ENCODE data around the gene CDHR5. TPM values are rescaled to one million over a fixed set of nuclear protein-coding genes. Genes with fewer than 3 reads are reported as not detected.

The CDHR5 gene
- total RNA-seq, 1 donor: not detected

- no peak overlapping the region for H3K4me2 ChIP-seq (ENCODE audit: insufficient read depth, low read length)
- no peaks in the 10 kb centered on the region for H3K9me3 ChIP-seq (ENCODE audit: low read depth, low read length)
- peaks cover 24% of the 10 kb centered on the region for H4K20me1 ChIP-seq (ENCODE audit: insufficient read depth, low read length)
- H2AFZ ChIP-seq (ENCODE audit: low read length): no peak overlapping the region
- TF ChIP-seq CTCF (IDR thresholded peaks at IDR 0.05; ENCODE audit: extremely low read depth, low read depth, low read length): no peak
- H3K79me2 ChIP-seq (ENCODE audit: insufficient read depth, low read length): peaks cover 44% of the 10 kb centered on the region
- H3K27me3 ChIP-seq (ENCODE audit: insufficient read depth, low read length): no peaks in the 10 kb centered on the region
- no peak overlapping the region for H3K27ac ChIP-seq (ENCODE audit: low read depth, low read length)
- H3K4me3 ChIP-seq (ENCODE audit: insufficient read depth, low read length): no peak overlapping the region
- no peaks in the 10 kb centered on the region for H3K4me1 ChIP-seq (ENCODE audit: insufficient read depth, low read length)
- H3K36me3 ChIP-seq (ENCODE audit: insufficient read depth, low read length): peaks cover 75% of the 10 kb centered on the region
- no peak for DNase-seq (ENCODE audit: insufficient read length, low spot score, missing footprints)
Measured at GRCh38 chr11:598005-598680, 26.6 kb downstream of the CDHR5 start.

- Histone ChIP-seq H3K9me3 (ENCODE audit: low read depth, low read length) (no peaks in the 10 kb centered on the region), H3K4me3 (ENCODE audit: insufficient read depth, low read length) (no peak overlapping the region), H3K36me3 (ENCODE audit: insufficient read depth, low read length) (peaks cover 76% of the 10 kb centered on the region), H3K4me2 (ENCODE audit: insufficient read depth, low read length) (no peak overlapping the region), H2AFZ (ENCODE audit: low read length) (no peak overlapping the region), H3K79me2 (ENCODE audit: insufficient read depth, low read length) (peaks cover 49% of the 10 kb centered on the region), H4K20me1 (ENCODE audit: insufficient read depth, low read length) (peaks cover 27% of the 10 kb centered on the region), H3K4me1 (ENCODE audit: insufficient read depth, low read length) (no peaks in the 10 kb centered on the region), H3K27me3 (ENCODE audit: insufficient read depth, low read length) (no peaks in the 10 kb centered on the region), H3K27ac (ENCODE audit: low read depth, low read length) (no peak overlapping the region)
- no peak for DNase-seq (ENCODE audit: insufficient read length, low spot score, missing footprints)
- no peak for TF ChIP-seq CTCF (IDR thresholded peaks at IDR 0.05; ENCODE audit: extremely low read depth, low read depth, low read length)
Measured at GRCh38 chr11:597166-597725, 27.5 kb downstream of the CDHR5 start.

- no peak overlapping the region for H3K27ac ChIP-seq (ENCODE audit: low read depth, low read length)
- DNase-seq (ENCODE audit: insufficient read length, low spot score, missing footprints): no peak
- no peaks in the 10 kb centered on the region for H3K9me3 ChIP-seq (ENCODE audit: low read depth, low read length)
- H2AFZ ChIP-seq (ENCODE audit: low read length): no peak overlapping the region
- no peaks in the 10 kb centered on the region for H3K4me1 ChIP-seq (ENCODE audit: insufficient read depth, low read length)
- no peak overlapping the region for H3K4me3 ChIP-seq (ENCODE audit: insufficient read depth, low read length)
- peaks cover 27% of the 10 kb centered on the region for H4K20me1 ChIP-seq (ENCODE audit: insufficient read depth, low read length)
- peaks cover 73% of the 10 kb centered on the region for H3K36me3 ChIP-seq (ENCODE audit: insufficient read depth, low read length)
- no peak for TF ChIP-seq CTCF (IDR thresholded peaks at IDR 0.05; ENCODE audit: extremely low read depth, low read depth, low read length)
- H3K4me2 ChIP-seq (ENCODE audit: insufficient read depth, low read length): no peak overlapping the region
- peaks cover 50% of the 10 kb centered on the region for H3K79me2 ChIP-seq (ENCODE audit: insufficient read depth, low read length)
- H3K27me3 ChIP-seq (ENCODE audit: insufficient read depth, low read length): no peaks in the 10 kb centered on the region
Measured at GRCh38 chr11:596374-596773, 28.4 kb downstream of the CDHR5 start.

GRCh38 chr11:595400-595799 lies 29.4 kb downstream of the CDHR5 start:
- Histone ChIP-seq H3K27ac (ENCODE audit: low read depth, low read length) (no peak overlapping the region), H4K20me1 (ENCODE audit: insufficient read depth, low read length) (peaks cover 27% of the 10 kb centered on the region), H3K4me1 (ENCODE audit: insufficient read depth, low read length) (no peaks in the 10 kb centered on the region), H3K27me3 (ENCODE audit: insufficient read depth, low read length) (no peaks in the 10 kb centered on the region), H3K9me3 (ENCODE audit: low read depth, low read length) (no peaks in the 10 kb centered on the region), H3K79me2 (ENCODE audit: insufficient read depth, low read length) (peaks cover 55% of the 10 kb centered on the region), H2AFZ (ENCODE audit: low read length) (no peak overlapping the region), H3K4me2 (ENCODE audit: insufficient read depth, low read length) (no peak overlapping the region), H3K4me3 (ENCODE audit: insufficient read depth, low read length) (no peak overlapping the region), H3K36me3 (ENCODE audit: insufficient read depth, low read length) (peaks cover 76% of the 10 kb centered on the region)
- DNase-seq (ENCODE audit: insufficient read length, low spot score, missing footprints): no peak
- TF ChIP-seq CTCF (IDR thresholded peaks at IDR 0.05; ENCODE audit: extremely low read depth, low read depth, low read length): no peak

All from osteoblast (primary cell).